GM19351 (cell line): ENCODE measurements around the gene ATP11A.
"Not testable (repeated sequence)": the region's sequence is repeated elsewhere in the genome, so short reads cannot be mapped to it uniquely, and the experiment has no call there.

Experiments
- ATAC-seq: cut with Tn5 transposase; IDR thresholded peaks from one replicate; pipeline ENCODE4 v1.9.1; 2021; ENCODE audit warnings: mild to moderate bottlenecking, moderate library complexity; ENCODE audit not compliant: unreplicated experiment

ATP11A gene

DNA sequence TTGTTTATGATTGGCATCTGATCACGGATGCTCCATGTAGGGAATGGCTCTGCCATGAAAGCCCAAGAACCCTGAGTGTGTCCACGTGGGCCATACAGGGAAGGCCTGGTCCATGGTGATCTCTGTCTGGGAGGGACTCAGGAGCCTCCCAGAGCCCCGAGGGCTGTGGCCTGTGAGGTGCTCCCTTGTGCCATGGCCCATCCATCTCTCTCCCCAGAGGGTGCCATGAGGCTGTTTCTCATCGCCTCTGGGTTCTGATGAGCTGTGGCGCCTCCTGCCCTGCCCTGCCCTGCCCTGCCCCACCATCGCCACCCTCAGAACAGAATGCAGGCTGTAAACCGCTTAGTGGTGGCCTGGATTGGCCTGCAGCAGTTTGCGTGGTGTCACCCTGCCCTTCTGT, 83.1 kb downstream of the ATP11A start:
- ATAC-seq, result no peak

DNA sequence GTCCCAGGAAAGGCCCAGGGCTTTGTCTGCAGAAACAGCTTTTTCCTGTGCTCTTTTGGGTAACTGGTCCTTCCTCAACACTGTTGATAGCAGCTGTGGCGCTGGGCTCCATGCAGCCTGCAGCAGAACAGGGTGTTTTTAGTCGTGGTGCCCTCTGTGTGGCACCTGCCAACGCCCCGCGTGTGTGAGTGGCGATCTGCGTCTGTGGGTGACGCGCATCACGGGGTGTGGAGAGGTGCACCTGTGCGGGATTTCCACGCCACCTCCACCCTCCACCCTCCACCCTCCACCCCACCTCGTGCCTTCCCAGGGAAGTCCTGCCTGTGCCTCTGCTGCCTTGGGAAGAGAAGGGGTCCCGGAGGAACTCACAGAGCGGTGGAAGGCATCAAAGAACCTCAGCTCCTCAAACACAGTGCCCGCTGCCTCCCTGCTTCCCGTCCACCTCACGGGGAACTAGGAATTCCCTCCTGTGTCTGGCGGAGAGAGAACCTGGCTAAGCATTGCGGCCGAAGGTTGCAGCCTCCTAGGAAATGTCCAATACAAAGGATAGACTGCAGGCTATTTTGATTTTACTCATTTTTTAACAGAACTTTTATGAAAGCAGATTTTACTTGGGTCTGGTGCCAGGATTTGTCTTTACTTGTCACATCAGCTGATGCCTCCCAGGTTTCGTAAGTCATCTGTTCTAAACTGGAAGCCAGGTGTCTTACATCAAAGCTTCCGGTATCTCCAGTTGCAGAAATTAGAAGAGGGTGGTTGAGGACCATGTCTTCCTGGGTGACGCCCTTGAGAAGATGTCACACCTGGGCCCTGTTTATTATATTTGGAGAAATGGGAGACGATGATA, 84.0 kb downstream of the ATP11A start:
- ATAC-seq, result no peak

DNA sequence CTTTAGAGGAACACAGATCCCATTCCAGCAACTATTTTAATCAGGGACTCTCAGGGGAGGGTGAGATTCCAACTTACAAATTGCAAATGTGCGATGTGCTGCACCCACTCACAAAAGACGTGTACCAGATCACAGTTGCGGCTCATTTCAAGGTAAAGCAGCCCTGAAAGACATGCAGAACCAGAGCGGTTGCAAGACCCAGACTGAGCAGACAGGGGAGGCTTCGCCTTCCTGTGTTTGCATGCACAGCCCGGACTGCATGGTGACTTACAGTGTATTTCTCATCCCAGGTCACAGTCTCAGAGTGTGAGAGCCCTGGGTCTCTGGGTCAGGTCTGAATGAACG, 84.6 kb downstream of the ATP11A start:
- no peak for ATAC-seq

DNA sequence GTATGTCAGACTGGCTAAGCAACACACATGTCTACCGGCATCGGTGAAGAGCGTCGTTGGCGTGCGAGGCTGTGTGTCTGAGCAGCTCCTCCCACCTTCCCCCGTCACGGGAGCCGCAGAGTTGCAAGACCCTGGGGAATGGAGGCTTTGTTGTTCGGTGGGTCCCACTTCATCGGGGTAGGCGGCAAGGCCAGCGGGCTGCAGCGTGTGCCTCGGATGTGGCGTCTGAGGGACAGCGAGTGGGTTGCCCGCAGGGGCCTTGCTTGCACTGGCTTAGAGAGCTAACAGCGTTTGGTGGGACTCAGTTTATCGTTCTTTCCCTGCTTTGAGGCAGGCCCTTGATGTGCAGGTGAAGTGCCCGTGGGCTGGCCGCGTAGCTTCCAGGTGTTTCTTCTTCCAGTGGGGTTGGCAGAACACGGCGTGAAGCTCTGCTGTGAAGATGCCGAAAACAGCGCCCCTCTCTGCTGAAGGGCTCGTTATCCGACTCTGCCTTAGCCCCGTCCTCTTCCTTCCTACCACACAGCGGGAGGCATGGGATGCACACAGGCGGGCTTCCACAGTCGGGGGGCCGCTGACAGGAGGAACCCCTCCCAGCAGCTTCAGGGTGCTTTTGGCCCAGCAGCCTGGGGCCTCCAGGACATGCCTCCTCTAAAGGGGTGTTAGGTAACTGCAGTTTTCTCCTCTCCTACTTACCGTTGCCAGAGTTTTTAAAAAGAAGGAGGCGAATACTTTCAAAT, 85.2 kb downstream of the ATP11A start:
- no peak for ATAC-seq

DNA sequence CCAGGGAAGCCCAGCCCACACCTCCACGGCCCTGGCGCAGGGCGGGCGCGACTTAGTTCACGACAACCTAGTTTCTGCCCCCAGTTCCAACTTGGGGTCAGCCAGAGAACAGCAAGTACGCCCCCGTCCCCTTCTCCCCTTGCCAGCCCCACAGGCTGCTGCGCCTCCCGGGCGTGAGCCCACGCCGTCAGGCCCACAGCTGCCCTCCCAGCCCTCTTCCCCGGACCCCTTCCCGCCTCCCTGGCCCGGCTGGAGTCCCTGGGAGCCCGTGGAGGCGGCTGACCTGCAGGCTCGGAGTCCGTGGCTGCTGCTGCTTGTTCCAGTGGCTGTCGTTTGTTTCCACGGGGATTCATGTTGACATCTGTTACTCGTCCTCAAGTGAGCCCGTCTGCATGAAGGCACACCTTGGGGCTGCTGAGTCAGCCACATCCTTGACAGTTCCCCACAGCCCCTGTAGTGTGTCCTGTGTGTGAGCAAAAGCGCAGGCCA, 86.0 kb downstream of the ATP11A start:
- ATAC-seq, result no peak

DNA sequence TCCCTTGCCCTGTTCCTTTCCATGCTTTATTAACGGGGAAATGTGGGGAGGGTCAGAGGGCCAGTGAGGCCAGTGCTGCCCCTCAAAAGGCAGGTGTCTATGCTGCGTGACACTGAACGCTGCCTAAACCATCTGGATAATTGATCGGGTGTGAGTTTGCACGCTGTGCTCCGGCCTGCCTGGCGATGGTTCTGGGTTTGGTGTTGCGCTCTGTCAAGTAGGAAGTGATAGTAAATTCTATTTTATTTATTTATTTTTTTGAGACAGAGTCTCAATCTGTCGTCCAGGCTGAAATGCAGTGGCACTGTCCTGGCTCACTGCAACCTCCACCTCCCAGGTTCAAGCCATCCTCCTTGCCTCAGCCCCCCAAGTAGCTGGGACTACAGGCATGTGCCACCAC, 86.5 kb downstream of the ATP11A start:
- ATAC-seq, result no peak

DNA sequence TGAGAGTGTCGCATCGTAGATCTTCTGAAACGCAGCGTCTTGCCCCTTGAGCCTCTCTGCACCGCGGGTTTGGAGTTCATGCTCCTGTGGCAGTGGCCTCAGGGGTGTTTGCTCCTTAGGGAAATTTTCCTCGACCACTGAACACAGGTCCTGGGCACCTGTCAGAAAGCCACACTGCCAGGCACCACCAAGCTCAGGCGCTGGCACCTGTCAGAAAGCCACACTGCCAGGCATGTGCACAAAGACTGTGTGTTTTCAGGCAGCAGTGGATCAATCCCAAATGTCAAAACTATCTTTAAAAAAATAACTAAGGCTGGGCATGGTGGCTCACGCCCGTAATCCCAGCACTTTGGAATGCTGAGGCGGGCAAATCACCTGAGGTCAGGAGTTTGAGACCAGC, 87.1 kb downstream of the ATP11A start:
- no peak for ATAC-seq

DNA sequence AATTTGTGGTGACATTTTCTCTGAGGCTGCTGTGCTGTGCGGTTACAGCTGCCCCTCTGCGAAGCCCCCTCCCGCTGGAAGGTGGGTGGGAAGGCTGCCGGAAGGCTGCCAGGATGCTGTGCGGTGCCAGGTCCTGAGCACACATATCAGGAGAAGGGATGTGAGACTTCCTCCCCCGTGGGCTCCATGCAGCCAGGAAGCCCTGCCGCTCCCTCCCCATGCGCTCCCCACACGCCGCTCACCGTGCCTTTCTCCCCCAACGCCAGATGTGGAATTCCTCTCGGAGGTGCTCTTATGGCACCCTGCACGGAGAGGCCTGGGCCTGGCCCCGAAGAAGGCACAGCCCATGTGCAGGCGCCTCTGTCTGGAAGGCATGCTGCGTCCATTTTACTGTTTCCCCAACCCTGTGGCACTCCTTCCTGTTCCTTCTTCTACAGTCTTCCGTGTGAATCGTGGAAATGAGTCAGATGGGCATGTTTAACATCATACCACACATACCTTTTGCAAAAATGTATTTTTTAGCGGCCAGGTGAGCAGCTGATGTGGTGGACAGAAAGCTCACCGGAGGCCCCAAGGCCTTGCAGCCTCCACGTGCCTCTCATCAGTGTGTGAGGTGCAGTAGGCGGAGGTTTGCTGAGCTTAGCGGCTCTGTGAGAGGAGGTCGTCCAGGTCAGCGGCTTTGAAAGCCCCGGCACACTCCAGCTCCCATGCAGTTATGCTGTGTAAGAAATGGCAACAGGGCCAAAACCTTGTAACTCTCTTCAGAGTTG, 88.0 kb downstream of the ATP11A start:
- no peak for ATAC-seq

DNA sequence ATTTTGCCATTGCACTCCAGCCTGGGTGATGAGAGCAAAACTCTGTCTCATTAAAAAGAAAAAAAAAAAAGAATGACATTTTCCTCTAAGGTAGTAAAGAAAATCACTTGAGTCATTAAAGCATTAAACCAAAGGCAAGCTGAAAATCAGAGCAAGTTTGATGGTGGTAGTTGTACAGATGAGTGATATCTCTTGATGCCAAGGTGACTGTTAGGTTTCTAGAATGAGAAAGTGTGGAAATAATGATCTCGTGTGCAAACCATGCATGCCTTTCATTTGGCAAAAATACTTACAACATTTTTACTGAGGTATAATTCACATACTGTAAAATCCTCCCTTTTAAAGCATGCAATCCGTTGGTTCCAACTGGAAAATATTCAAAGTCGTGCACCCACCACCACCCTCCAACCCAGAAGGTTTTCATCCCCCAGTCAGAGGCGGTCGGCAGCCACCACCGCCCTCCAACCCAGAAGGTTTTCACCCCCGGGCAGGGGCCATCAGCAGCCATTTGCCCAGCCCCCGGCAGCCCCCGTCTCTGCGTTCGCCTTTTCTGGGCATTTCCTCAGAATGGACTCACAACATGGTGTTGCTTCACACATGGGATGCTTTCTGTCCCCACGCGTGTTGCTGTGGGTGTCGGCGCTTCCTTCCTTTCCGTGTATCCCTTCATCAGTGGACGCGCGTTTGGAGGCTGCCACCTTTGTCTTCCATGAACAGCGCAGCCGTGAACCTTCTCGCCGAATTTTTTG, 90.2 kb downstream of the ATP11A start:
- ATAC-seq, result no peak

DNA sequence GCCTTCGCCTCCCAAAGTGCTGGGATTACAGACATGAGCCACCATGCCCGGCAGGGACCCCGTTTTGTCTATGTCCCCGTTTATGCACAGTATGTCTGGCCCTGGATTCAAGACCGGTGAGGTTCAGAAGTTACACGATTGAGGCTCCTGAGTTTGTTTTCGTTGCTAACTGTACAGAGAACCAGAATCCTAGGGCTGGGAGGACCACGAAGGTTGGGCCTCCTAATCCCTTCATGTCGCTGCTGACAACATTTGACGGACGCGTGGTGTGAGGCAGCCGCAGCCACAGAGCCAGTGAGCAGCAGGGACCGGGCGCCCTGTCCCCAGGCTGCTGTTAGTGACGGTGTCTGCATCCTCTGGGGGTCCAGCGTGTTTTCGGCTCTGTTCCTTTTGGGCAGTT, 91.4 kb downstream of the ATP11A start:
- no peak for ATAC-seq

DNA sequence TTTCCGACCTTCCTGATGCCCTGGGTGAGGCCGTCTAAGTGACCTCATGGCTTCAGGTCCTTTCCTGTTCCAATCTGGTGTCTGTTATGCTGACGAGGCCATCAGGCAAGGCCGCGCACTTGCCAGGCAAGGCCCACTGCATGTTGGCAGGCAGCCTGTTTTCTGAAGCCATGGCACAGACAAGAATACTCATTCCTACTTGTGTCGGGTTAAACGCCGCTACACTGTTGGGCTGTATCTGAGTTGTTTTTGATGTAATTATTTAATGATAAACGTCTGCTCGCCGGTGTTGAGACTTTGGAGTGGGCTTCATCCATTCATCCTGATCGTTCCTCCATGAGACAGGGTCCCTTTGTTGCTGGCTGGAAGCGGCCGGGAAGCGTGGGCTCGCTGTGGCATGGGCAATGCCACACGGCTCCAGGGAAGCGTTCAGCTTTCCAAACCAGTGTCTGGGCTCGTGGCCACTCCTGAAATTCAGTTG, 92.1 kb downstream of the ATP11A start:
- no peak for ATAC-seq

DNA sequence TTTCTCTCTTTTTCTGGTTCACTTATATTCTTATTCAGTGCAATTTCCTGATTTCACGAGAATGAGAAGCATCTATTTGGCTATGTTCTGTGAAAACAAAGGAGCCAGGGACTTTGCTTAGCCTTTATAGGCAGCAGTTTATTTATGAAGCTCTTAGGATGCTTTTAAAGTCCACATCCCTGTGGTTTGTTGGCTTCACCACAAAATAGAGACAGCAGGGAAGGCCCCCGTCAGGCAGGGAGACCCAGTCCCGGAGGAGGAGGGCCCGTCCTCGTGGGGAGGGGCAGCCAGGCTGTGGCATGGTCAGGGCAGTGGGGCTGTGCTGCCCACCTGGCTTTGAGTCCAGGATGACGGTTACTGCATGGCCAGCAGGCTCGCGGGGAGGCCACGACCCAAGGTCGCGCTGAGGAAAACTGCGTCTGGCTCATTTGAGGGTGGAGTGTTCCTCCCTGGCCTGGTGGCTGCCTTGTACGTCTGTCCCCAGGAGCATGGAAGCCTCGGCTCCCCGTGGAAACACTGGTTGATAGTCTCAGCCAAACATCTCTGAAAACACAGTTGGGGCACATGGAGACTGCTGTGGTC, 92.7 kb downstream of the ATP11A start:
- ATAC-seq, result no peak

DNA sequence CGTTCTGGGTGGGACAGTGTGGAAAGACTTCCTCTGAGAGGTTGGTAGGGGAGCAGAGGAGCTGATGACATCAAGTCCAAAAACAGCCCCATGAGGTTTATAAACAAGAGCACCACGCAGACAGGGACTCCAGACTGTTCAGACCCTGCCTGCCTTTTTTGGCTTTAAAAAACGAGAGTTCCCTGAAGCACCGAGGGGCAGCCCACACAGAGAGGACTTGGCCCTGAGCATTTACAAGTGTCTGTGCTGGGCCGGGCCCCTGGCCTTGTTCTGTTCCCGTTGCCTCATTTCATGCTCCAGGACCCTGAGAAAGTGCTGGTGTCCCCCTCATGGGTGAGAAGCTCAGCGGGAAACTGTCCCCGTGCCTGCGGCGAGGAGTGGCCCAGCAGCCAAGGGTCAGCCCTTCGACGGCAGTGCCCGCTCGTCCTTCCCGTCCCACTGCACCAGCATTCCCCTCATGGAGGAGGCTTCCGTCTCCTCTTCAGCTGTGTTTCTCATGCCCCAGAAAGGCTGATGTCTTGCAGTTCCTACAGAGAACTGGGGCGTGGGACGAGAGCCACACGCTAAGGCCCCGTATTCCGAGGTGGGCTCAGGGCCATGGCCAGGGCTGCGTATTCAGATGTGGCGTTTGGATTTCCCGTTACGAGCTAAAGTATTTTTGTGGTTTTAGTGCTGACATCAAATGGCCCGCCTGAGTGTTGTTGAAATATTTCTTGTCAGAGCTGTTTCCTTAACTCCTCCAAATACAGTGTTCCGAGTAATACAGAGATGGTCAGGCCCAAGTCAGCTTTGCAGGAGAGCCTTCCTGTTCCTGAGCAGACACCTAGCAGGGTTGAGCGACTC, 93.5 kb downstream of the ATP11A start:
- ATAC-seq, result no peak

DNA sequence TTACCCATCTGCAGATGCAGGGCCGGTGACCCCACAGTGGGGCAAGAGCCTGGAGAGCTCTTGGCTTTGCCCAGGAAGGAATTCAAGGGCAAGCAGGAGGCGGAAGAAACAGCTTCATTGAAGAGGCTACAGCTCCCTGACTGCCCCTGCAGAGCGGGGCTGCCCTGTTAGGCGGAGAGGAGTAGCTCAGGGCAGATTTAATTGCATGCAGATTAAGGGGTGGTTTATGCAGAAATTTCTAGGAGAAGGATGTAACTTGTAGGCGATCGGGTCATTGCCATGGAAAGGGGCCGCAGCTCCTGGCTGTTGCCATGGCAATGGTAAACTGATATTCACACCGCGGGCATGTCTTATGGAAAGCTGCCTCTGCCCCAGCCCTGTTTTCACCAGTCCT, 94.1 kb downstream of the ATP11A start:
- no peak for ATAC-seq

DNA sequence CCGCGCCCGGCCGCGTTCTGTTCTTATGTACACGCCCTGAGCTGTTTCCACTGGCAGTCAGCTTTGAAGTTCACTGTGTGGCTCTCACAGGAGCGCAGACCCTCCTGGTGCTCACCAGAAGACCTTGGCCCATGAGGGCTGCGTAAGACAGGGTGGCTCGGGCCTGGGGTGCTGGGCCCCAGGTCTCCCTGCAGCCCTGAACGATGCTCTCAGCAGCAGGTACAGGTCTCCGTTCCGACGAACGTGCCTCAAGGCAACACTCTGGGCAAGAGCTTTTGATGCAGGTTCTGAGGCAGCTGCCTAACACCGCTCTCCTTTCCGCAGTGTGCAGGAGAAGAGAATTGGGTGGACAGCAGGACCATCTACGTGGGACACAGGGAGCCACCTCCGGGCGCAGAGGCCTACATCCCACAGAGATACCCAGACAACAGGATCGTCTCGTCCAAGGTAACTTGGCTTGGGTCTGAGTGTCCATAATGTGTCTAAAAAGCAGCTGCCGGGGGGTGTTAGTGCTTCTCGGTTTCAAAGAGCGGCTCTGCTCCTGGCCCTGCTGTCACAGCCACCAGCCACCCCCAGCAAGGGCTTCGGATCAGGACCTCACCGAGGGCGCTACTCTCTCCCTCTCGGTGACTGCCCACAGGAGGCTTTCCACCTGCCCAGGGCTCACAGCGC, 95.1 kb downstream of the ATP11A start:
- ATAC-seq, result no peak

DNA sequence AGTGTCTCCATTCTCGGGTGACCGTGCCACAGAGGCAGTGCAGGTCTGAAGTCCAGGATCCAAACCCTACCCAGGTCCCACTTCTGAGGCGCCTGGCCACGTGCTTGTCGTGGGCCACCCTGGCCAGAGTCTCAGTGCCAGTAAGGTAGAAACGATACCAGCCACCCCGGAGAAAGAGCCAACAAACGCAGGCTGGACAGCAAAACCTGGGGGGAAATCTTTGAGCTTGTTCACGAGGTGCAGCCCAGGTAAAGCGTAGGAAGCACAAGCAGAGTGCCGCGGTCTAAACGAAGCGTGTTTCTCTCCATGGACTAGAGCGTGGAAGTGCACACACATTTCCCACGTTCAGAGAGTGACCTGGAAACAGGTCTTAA, 95.6 kb downstream of the ATP11A start:
- ATAC-seq, result no peak

DNA sequence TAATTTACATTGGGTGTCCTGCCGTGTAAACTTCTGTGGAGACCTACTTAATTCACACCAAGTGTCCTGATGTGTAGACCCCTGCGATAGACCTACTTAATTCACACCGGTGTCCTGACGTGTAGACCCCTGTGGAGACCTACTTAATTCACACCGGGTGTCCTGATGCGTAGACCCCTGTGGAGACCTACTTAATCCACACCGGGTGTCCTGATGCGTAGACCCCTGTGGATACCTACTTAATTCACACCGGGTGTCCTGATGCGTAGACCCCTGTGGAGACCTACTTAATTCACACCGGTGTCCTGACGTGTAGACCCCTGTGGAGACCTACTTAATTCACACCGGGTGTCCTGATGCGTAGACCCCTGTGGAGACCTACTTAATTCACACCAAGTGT, 97.0 kb downstream of the ATP11A start:
- not testable (repeated sequence) for ATAC-seq

DNA sequence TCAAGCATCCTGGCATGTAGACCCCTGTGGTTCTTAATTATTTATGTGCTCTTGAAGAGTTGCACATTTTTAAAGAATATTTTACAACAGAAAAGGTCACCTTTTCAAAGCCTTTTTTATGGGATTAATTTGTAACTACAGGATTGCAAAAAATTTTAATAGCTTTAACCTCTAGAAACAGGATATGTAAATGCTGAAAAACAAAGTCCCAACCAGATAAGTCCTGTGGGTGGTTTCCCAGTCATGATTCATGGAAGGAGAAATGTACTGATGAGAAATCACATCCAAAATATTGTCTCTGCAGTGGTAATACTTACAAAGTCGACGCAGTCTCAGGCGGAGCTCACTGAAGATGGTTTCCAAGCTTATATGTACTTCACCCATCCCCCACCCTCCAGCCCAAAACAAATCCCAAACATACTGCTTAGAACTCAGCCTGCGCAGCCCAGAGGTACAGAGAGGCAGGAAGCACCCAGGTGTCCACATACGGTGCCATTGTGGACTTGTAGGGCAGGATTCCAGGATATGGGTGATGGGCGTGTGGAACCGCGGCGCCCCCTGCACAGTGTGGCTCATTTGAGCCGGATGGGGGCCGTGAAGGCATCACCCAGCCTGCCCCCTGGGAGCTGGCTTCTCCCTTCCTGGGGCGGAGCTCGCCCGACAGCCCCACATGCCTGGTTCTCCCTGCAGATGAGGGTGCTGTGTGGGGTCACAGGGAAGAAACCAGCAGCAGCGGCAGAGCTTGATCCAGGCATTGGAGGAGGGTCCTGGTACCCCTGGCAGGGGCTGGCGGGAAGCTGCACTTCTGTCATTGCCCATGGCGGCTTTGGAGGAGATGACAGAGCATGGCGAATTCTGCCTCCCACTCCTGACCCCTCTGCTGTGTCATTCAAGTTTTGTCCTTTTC, 101.2 kb downstream of the ATP11A start:
- ATAC-seq, result no peak
